Osteoblast (primary cell): ENCODE results near the gene LAG3. TPM values are rescaled to one million over a fixed set of nuclear protein-coding genes. Genes with fewer than 3 reads are reported as not detected.

Source experiments
- DNase-seq: peaks from one replicate; pipeline ENCODE4 v3.0.0; 2011; ENCODE audit warnings: low spot score, mixed read lengths; ENCODE audit not compliant: insufficient read length; ENCODE audit errors: missing footprints
- H2AFZ ChIP-seq: 2 replicates; pipeline ENCODE4 v1.6.0; 2011; ENCODE audit warnings: mild to moderate bottlenecking, low read length
- H3K27ac ChIP-seq: 2 replicates; pipeline ENCODE4 v1.5.1; 2011; ENCODE audit warnings: mild to moderate bottlenecking, low read depth, low read length, moderate library complexity
- H3K27me3 ChIP-seq: 2 replicates; pipeline ENCODE4 v1.6.0; 2012; ENCODE audit warnings: mild to moderate bottlenecking, control low read depth, inconsistent platforms, low read length, moderate library complexity; ENCODE audit not compliant: insufficient read depth
- H3K36me3 ChIP-seq: 2 replicates; pipeline ENCODE4 v1.5.1; 2011; ENCODE audit warnings: mild to moderate bottlenecking, low read length, control low read depth, moderate library complexity; ENCODE audit not compliant: insufficient read depth
- H3K4me1 ChIP-seq: 2 replicates; pipeline ENCODE4 v1.5.1; 2011; ENCODE audit warnings: mild to moderate bottlenecking, low read length, control low read depth, moderate library complexity; ENCODE audit not compliant: insufficient read depth
- H3K4me2 ChIP-seq: 2 replicates; pipeline ENCODE4 v1.6.0; 2011; ENCODE audit warnings: mild to moderate bottlenecking, low read length; ENCODE audit not compliant: insufficient read depth
- H3K4me3 ChIP-seq: fragments of 200-600 bp; sonication (generic); 3 replicates; pipeline ENCODE4 v1.5.1; 2012; ENCODE audit warnings: mild to moderate bottlenecking, low read length, inconsistent platforms; ENCODE audit not compliant: insufficient read depth
- H3K79me2 ChIP-seq: 2 replicates; pipeline ENCODE4 v1.6.0; 2012; ENCODE audit warnings: mild to moderate bottlenecking, low read length, control low read depth, inconsistent platforms; ENCODE audit not compliant: insufficient read depth
- H3K9me3 ChIP-seq: 2 replicates; pipeline ENCODE4 v1.5.1; 2011; ENCODE audit warnings: low read depth, low read length, control low read depth
- H4K20me1 ChIP-seq: 2 replicates; pipeline ENCODE4 v1.6.0; 2012; ENCODE audit warnings: mild to moderate bottlenecking, low read length, control low read depth; ENCODE audit not compliant: insufficient read depth
- CTCF ChIP-seq: IDR thresholded peaks from 2 replicates; pipeline ENCODE4 v1.5.1; 2011; ENCODE audit warnings: mild to moderate bottlenecking, low read depth, low read length, moderate library complexity; ENCODE audit errors: extremely low read depth
- total RNA-seq: library from RNA; depleted of rRNA; stranded (reverse); fragments of >200 nt; gene quantifications from 2 replicates; pipeline ENCODE4 v1.2.3, GENCODE V29; 2012

LAG3 gene
- total RNA-seq, 1 donor, result not detected

DNA sequence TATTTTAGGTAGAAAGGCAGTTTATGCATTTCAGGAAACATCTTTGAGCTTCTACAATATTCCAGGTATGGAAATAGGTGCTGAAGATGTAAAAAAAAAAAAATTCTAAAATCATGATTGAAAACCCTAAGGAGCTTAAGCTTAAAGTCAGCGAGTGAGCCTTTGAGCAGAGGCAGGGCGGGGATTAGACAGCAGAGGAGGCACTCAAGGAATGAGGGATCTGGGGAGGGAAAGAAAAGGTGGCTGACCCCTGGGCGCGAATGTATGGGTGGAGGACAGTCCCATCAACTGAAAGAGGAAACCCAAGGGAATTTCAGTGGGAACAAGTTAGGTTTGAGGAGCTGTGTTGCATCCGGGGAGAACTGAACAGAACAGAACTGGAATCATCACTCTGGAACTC lies 12.6 kb upstream of the LAG3 start:
- no peaks in the 10 kb centered on the region for H4K20me1 ChIP-seq
- no peak overlapping the region for H3K27ac ChIP-seq
- peaks cover 16% of the 10 kb centered on the region for H3K4me1 ChIP-seq
- H3K9me3 ChIP-seq, result no peaks in the 10 kb centered on the region
- no peak overlapping the region for H3K4me2 ChIP-seq
- no peak overlapping the region for H2AFZ ChIP-seq
- H3K36me3 ChIP-seq, result no peaks in the 10 kb centered on the region
- H3K79me2 ChIP-seq, result no peaks in the 10 kb centered on the region
- TF ChIP-seq CTCF, result no peak
- DNase-seq, result peak; percentile 10
- no peak overlapping the region for H3K4me3 ChIP-seq
- H3K27me3 ChIP-seq, result no peaks in the 10 kb centered on the region

- H4K20me1 ChIP-seq, result peaks cover 6% of the 10 kb centered on the region
- peak overlapping the region; percentile 90 for H2AFZ ChIP-seq
- no peak for DNase-seq
These were observed 8.9 kb upstream of the LAG3 start for GRCh38 chr12:6763380-6763779.

GRCh38 chr12:6764011-6764828 lies 8.1 kb upstream of the LAG3 start:
- peaks cover 14% of the 10 kb centered on the region for H4K20me1 ChIP-seq
- peaks cover 38% of the 10 kb centered on the region for H3K4me1 ChIP-seq
- no peaks in the 10 kb centered on the region for H3K27me3 ChIP-seq
- H3K36me3 ChIP-seq, result no peaks in the 10 kb centered on the region
- no peaks in the 10 kb centered on the region for H3K9me3 ChIP-seq
- peak overlapping the region; percentile 78 for H3K27ac ChIP-seq
- TF ChIP-seq CTCF, result no peak
- peak overlapping the region; percentile 64 for H3K4me3 ChIP-seq
- DNase-seq, result peak; percentile 98
- peaks cover 24% of the 10 kb centered on the region for H3K79me2 ChIP-seq
- peak overlapping the region; percentile 79 for H3K4me2 ChIP-seq
- H2AFZ ChIP-seq, result peak overlapping the region; percentile 90

More at GRCh38 chr12:6763380-6763779, 8.9 kb upstream of the LAG3 start:
- TF ChIP-seq CTCF, result no peak
- H3K9me3 ChIP-seq, result no peaks in the 10 kb centered on the region
- peak overlapping the region; percentile 78 for H3K27ac ChIP-seq
- no peaks in the 10 kb centered on the region for H3K27me3 ChIP-seq
- H3K4me1 ChIP-seq, result peaks cover 30% of the 10 kb centered on the region
- H3K4me3 ChIP-seq, result peak overlapping the region; percentile 64
- no peaks in the 10 kb centered on the region for H3K36me3 ChIP-seq
- peaks cover 16% of the 10 kb centered on the region for H3K79me2 ChIP-seq
- peak overlapping the region; percentile 79 for H3K4me2 ChIP-seq

DNA sequence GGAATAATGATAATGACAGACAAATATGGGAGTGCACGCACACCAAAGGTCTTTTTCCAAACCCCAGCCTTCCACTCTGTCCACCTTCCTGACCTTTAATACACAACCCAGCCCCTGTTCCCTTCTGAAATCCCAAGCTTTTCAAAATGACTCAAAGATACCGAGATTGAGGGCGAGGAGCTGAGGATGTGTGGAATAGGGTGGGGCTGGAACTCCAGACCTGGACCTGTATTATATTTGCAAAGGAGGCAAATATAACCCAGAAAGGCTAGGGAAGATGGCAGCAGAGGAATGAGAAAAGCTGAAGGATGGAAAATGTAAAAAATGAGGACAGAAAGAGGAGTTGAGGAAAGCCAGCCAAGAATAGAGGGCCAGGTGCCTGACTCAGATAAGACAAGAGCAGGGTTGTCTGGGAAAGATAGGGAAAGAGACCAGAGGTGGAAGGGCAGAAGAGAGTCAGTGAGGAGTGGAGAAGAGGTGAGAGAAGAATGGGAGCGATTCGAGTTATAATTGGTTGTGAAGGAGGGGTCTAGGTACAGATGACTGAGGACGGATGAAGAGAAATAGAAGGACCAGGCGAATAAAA lies 7.2 kb upstream of the LAG3 start:
- DNase-seq, result peak; percentile 76
- no peaks in the 10 kb centered on the region for H3K27me3 ChIP-seq
- peak overlapping the region; percentile 5 for H2AFZ ChIP-seq
- H3K9me3 ChIP-seq, result no peaks in the 10 kb centered on the region
- H3K4me1 ChIP-seq, result peaks cover 38% of the 10 kb centered on the region
- TF ChIP-seq CTCF, result no peak
- peaks cover 23% of the 10 kb centered on the region for H4K20me1 ChIP-seq
- peaks cover 6% of the 10 kb centered on the region for H3K36me3 ChIP-seq
- peak overlapping the region; percentile 78 for H3K27ac ChIP-seq
- peaks cover 29% of the 10 kb centered on the region for H3K79me2 ChIP-seq
- peak overlapping the region; percentile 79 for H3K4me2 ChIP-seq
- peak overlapping the region; percentile 89 for H3K4me3 ChIP-seq
